ENCODE measurements around the gene WDR83.
"Not testable (repeated sequence)": the region's sequence is repeated elsewhere in the genome, so short reads cannot be mapped to it uniquely, and the experiment has no call there.

Gene WDR83

GRCh38 chr19:12687496-12688196, 21.0 kb downstream of the WDR83 start, which contains the start of gene GNG14:
Gene GNG14 (plus strand): TSS chr19:12687998. CDS start chr19:12688049, 51 bp downstream.
- no peak for FAIRE-seq

- no peak for FAIRE-seq
These were observed 22.4 kb downstream of the WDR83 start for GRCh38 chr19:12689012-12689411.

DNA sequence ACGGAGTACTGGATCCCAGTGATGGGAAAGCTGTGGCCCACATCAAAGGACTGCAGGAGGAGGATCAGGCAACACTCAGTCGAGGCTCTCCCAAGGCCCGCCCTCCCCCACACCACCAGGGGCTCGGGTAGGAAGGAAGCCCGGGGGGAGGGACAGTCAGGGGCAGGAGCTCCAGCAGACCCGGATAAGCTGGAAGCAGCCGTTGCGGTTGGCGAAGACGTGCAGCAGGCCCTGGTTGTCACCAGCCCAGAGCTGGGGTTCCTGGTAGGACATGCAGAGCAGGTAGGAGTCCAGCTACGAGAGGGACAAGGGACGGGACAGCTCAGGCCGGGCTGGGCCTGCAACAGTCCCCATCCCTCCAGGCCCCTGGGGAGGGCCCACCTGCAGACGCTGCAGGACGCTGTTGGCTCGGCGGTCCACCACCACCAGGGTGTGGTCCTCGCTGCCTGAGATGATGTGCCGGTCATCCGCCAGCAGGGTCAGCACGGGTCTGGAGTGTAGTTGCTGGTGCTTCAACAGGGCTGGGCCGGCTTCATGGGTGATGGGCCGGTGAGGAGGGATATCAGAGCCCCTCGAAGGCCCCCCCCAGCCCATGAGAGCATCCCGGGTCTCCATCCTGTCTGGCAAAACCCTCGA, 23.1 kb downstream of the WDR83 start:
- FAIRE-seq = no peak

DNA sequence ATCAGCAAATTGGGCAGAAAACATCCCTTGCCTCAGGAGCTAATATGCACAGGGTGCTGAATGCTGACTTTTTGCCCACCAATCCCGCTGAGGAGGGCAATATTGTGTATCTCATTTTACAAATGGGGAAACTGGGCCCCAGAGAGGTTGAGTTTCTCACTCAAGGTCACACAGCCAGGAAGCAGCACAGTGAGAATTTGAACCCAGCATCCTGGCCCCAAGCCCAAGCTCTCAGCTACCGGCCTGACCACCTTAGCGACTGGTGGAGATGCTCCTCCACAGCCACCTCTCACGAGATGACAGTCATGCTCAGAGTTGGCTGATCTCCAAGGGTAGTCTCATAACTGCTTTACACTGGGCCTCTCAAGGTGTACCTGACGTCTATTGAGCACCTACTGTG, 26.4 kb downstream of the WDR83 start:
- no peak for FAIRE-seq

- no peak for FAIRE-seq
These were observed 28.0 kb downstream of the WDR83 start for GRCh38 chr19:12694641-12695040.

DNA sequence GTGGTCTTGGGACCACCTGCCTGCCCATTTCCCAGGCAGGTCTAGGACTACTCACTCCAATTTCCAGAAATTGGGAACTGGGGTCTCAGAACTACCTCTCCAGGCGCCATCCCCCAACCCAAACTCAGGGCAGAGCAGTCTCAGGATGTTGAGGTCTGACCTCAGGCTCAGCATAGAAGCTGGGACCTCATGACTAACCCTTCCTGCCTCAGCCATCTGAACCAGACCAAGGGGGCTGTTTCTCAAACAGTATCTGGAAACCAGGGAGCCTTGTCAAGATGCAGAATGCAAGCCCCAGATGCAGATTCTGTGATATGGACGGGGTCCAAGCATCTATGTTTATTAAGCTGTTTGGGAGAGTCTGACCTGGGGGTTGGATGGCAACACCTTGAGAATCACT, 28.5 kb downstream of the WDR83 start:
- FAIRE-seq = no peak

- no peak for FAIRE-seq
These were observed 28.9 kb downstream of the WDR83 start for GRCh38 chr19:12695514-12695913.

DNA sequence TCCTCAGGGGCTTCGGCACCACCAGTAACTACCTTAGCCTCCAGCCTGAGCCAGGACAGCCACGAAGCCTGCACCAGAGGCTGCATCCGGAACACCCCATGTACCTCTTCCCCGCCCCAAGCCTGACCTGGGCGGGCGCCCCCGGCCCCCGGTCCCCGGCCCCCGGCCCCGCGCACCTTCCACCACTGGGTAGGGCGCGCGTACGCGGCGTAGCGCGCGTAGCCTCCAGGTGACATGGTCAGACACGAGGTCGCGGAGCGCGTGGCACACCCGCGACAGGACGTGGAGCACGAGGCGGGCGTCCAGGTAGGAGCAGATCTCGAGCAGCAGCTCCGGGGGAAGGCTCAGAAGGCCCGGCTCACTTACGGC, 29.4 kb downstream of the WDR83 start:
- no peak for FAIRE-seq

- FAIRE-seq = no peak
These were observed 30.0 kb downstream of the WDR83 start, which contains the start of gene FBXW9 for GRCh38 chr19:12696366-12697335. Gene FBXW9 (minus strand): TSS chr19:12696631. CDS start chr19:12696581, 50 bp downstream.

- FAIRE-seq = not testable (repeated sequence)
These were observed 30.8 kb downstream of the WDR83 start for GRCh38 chr19:12697425-12697824.

DNA sequence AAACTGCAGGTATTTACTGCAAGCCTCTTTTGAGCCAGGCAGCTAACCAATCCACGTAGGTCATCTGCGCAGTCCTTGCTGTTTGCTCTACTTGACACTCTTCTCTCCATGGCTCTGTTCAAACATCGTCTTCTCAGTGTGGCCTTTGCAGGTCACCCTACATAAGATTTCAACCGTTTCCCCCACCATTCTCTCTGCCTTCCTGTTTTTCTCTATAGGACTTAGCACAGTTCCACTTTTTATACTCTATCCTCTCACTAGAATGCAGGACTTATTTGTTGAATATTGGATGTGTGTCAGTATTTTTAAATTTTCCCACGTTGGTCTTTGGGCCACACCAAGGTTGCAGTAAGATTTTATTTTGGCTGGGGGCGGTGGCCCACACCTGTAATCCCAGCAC, 31.5 kb downstream of the WDR83 start:
- no peak for FAIRE-seq

DNA sequence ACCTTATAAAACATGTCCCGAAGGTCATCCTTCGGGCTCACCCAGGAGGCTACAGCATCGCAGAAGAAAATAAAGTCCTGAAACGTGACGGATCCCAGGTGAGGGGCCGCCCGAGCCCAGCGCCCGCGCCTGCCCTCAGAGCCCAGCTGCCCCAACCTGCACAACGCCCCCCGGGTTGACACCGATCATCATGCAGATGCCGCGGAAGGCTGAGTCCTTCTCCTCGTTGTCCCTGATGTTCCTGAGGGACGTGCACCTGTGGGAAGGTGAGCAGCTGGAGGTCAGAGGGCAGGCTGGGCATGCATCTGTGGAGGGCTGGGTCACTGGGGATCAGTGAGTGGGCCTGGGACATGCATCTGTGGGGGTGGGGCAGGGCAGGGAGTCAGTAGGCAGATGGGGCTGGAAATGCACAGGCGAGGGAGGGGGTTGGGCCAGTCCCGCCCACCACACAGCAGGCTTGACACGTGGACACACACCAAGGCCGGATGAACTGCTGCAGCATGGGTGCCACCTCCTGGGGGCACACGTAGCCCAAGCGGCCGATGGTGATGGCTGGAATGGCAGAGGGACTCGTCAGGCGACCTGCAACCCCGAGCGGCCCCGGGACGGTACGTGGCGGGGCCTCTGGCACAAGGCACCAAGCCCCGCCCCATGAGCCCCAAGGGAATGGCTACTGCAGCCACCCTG, 35.1 kb downstream of the WDR83 start:
- FAIRE-seq = no peak

DNA sequence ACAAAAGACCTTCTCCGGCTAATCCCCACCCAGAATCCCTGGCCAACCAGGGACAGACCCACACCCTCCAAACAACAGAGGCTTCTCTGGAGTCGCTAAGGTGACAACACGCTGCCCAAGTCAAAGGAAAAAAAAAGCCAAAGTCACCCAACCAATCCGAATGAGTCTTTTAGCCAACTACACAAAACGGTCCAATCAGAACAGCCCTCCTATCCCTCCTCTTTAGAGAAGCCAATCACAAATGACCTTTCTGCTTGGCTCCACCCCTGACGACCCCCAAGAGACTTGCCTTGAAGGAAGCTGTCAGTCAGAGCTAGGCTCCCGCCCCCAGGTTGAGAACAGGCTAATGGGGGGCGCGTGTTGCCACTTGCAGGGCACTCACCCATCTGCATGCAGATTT, 36.4 kb downstream of the WDR83 start:
- no peak for FAIRE-seq

- no peak for FAIRE-seq
These were observed 38.6 kb downstream of the WDR83 start for GRCh38 chr19:12705169-12705568.

DNA sequence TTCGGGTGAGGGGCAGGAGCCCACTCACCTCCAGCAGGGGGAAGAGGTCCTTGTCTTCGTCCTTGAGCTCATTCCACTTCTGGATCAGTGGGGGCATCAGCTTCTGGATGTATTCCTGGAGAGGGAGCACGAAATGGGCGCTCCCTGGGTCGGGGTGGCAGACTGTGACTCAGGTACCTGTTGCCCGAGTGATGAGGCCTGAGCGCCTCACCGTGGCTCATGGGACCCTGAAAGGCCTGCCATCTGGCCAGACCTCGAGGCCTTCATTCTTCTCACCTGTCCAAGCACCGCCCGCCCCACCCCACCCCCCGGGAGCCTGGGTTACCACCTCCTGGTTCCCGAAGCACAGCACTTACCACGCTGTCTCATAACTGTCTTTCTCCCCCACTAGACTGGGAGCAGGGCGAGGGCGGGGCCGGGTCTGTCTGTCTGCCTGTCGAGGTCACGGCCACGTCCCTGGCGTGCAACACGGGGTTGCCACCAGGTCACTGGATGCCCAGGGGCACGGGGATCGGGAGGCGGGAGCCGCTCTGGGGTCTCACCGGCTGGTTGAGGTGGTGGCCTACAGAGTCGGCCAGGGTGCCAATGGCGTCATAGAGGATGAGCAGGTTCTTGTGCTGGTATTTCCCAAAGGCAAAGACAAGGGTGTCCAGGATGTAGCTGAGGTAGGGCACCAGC, 39.2 kb downstream of the WDR83 start:
- no peak for FAIRE-seq

GRCh38 chr19:12706332-12706718, 39.7 kb downstream of the WDR83 start:
- FAIRE-seq = no peak

DNA sequence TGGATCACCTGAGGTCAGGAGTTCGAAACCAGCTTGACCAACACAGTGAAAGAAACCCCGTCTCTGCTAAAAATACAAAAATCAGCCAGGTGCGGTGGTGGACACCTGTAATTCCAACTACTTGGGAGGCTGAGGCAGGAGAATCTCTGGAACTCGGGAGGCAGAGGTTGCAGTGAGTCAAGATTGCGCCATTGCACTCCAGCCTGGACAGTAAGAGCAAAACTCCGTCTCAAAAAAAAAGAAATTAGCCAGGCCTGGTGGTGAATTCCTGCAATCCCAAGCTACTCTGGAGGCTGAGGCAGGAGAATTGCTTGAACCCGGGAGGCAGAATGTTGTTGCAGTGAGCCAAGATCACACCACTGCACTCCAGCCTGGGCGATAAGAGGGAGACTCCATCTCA, 42.0 kb downstream of the WDR83 start:
- FAIRE-seq = no peak

DNA sequence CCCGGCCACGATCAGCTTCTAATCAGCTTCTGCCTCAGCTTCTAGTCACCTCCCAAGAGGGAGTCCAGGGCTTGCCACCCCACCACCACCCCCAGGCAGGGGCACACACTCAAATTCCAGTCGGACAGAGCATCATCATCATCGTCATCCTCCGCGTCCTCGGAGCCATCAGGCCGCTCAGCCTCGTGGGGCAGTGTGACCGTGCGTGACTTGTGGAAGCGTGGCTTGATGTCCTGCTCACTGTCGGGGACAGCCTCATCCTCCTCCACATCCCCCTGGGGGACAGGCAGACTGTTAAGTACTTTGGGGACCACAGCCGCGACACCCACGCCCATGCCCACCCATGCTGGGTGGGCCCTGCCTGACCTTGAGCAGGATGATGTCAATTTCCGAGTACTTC, 44.6 kb downstream of the WDR83 start:
- FAIRE-seq = no peak

DNA sequence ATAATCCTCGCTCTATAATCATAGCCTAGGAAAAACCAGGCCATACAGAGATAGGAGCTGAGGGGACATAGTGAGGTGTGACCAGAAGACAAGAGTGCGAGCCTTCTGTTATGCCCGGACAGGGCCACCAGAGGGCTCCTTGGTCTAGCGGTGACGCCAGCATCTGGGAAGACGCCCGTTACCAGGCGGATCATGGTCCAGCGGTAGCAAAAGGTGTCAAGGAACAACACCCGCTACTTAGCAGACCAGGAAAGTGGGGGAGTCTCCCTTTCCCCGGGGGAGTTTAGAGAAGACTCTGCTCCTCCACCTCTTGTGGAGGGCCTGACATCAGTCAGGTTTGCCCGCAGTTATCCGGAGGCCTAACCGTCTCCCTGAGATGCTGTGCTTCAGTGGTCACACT, 45.5 kb downstream of the WDR83 start:
- not testable (repeated sequence) for FAIRE-seq

GRCh38 chr19:12713304-12713703, 46.7 kb downstream of the WDR83 start:
- FAIRE-seq = not testable (repeated sequence)

DNA sequence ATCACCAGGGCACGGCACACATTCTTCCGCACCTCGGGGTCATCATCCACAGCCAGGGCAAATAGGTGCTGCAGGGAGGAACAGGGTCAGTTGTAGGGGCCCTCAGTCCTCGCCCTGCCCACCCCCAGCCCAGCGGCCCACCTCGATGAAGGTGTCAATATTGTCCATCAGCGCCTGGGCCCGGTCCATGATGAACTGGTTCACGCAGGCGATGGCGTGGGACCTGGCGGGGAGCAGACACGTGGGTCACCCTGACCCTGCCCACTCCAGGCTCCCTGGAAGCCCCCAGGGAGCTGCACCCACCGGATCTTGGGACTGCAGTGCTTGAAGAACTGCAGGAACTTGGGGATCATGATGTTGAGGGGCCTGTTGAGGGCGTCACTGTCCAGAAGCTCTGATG, 48.5 kb downstream of the WDR83 start:
- no peak for FAIRE-seq

- no peak for FAIRE-seq
These were observed 49.3 kb downstream of the WDR83 start for GRCh38 chr19:12715929-12716328.

Measured in colon (tissue), 2 donors.